A673 (cell line): ENCODE measurements around the gene RGP1. TPM values are rescaled to one million over a fixed set of nuclear protein-coding genes. Genes with fewer than 3 reads are reported as not detected.

ENCODE experiments used
- BruUV-seq: library from RNA; stranded (reverse); fragments of 400-500 nt; replicated peaks from 2 replicates; lab custom pipeline; 2021; lab: Mats Ljungman, UMichigan
- CTCF ChIA-PET: fragments of 300-600 bp; sonication (Branson Sonifier 250); formaldehyde crosslinking; loops from one replicate; lab custom pipeline; 2022; ENCODE audit warnings: antibody characterized with exemption; lab: Charles Lee
- POLR2A ChIA-PET: fragments of 300-600 bp; sonication (Branson Sonifier 250); formaldehyde crosslinking; loops from one replicate; lab custom pipeline; 2022; ENCODE audit warnings: antibody characterized with exemption; ENCODE audit not compliant: low non-redundant PET; lab: Charles Lee
- DNase-seq: peaks from one replicate; pipeline ENCODE4 v3.0.0-alpha.2; 2015; ENCODE audit warnings: low spot score
- H3K27ac ChIP-seq: fragments of 200-600 bp; sonication (generic); 2 replicates; pipeline ENCODE4 v1.5.1; 2016; ENCODE audit warnings: mixed run types, low read depth, mild to moderate bottlenecking, mixed read lengths, antibody characterized with exemption, low read length; ENCODE audit not compliant: poor library complexity, severe bottlenecking
- H3K27me3 ChIP-seq: fragments of 200-600 bp; sonication (generic); replicated peaks from 2 replicates; pipeline ENCODE4 v1.6.1; 2017; ENCODE audit warnings: mixed run types, low read depth, mild to moderate bottlenecking, mixed read lengths, antibody characterized with exemption, low read length; ENCODE audit not compliant: insufficient read depth, poor library complexity
- H3K36me3 ChIP-seq: fragments of 200-600 bp; sonication (generic); 2 replicates; pipeline ENCODE4 v1.6.1; 2016; ENCODE audit warnings: mixed run types, mild to moderate bottlenecking, mixed read lengths, antibody characterized with exemption, low read length; ENCODE audit not compliant: insufficient read depth, poor library complexity, severe bottlenecking
- H3K4me1 ChIP-seq: fragments of 200-600 bp; sonication (generic); 2 replicates; pipeline ENCODE4 v1.6.1; 2017; ENCODE audit warnings: mixed run types, mild to moderate bottlenecking, mixed read lengths, antibody characterized with exemption, low read length; ENCODE audit not compliant: insufficient read depth, poor library complexity, severe bottlenecking
- H3K4me3 ChIP-seq: fragments of 200-600 bp; sonication (generic); 2 replicates; pipeline ENCODE4 v1.5.1; 2016; ENCODE audit warnings: low read depth, mixed run types, mild to moderate bottlenecking, mixed read lengths, low read length; ENCODE audit not compliant: poor library complexity, severe bottlenecking
- H3K9me3 ChIP-seq: fragments of 200-600 bp; sonication (generic); 2 replicates; pipeline ENCODE4 v1.6.1; 2016; ENCODE audit warnings: mixed run types, low read depth, mild to moderate bottlenecking, mixed read lengths, antibody characterized with exemption, low read length; ENCODE audit not compliant: poor library complexity, severe bottlenecking
- EZH2 ChIP-seq: fragments of 200-600 bp; sonication (generic); IDR thresholded peaks from 2 replicates; pipeline ENCODE4 v1.6.1; 2017; ENCODE audit warnings: borderline replicate concordance, low read depth, mild to moderate bottlenecking, mixed read lengths, antibody characterized with exemption, low read length; ENCODE audit not compliant: poor library complexity, severe bottlenecking
- intact Hi-C: fragments of 100-400 bp; cut with micrococcal nuclease; formaldehyde crosslinking; loops from one replicate; pipeline ENCODE4 v1.10.0; 2022; ENCODE audit not compliant: unreplicated experiment
- microRNA-seq: library from miRNA; unstranded; fragments of <30 nt; microRNA quantifications from one replicate; pipeline ENCODE4 v1.2.0, GENCODE V29; 2021
- total RNA-seq: library from RNA; stranded (reverse); gene quantifications from 2 replicates; pipeline ENCODE4 v1.2.3, GENCODE V29; 2021
- TF ChIP-seq, protein P1 (sequence below): fragments of 300-800, 200-600 bp; sonication (generic); conservative IDR thresholded peaks from 2 replicates; pipeline ENCODE4 v1.5.1; 2017; ENCODE audit warnings: low read depth, mild to moderate bottlenecking, antibody characterized with exemption, low read length, moderate library complexity, mixed read lengths

Gene RGP1
- total RNA-seq, 1 experiment from 2014 or later, result 21.9 TPM

DNA sequence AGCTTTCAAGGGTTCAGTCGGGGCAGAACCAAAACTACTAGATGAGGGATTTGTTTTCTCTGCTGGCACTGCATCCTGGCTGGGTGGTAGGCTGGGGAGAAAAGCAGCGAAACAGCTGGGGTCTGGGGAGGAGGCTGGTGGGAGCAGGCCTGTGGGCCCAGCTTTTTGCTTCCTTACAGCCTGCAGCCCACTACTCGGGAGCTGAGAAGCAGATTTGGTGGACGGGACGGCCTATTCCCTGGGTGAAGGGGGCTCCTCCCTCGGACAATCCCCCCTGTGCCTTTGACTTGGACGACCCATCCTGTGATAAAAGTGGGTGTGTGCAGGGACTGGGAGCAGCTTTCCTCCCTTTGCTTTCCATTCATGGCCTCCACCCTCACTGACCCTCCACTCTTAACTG is 51.4 kb downstream of the RGP1 start:
- H3K9me3 ChIP-seq, result no peaks in the 10 kb centered on the region
- no peak overlapping the region for H3K27ac ChIP-seq
- H3K4me3 ChIP-seq, result no peak overlapping the region
- no peaks in the 10 kb centered on the region for H3K4me1 ChIP-seq
- no peaks in the 10 kb centered on the region for H3K27me3 ChIP-seq
- TF ChIP-seq, protein P1, sequence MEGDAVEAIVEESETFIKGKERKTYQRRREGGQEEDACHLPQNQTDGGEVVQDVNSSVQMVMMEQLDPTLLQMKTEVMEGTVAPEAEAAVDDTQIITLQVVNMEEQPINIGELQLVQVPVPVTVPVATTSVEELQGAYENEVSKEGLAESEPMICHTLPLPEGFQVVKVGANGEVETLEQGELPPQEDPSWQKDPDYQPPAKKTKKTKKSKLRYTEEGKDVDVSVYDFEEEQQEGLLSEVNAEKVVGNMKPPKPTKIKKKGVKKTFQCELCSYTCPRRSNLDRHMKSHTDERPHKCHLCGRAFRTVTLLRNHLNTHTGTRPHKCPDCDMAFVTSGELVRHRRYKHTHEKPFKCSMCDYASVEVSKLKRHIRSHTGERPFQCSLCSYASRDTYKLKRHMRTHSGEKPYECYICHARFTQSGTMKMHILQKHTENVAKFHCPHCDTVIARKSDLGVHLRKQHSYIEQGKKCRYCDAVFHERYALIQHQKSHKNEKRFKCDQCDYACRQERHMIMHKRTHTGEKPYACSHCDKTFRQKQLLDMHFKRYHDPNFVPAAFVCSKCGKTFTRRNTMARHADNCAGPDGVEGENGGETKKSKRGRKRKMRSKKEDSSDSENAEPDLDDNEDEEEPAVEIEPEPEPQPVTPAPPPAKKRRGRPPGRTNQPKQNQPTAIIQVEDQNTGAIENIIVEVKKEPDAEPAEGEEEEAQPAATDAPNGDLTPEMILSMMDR, result no peak
- TF ChIP-seq EZH2, result no peak
- intact Hi-C loops, result no loop called here
- no peak for DNase-seq
- H3K36me3 ChIP-seq, result peaks cover 5% of the 10 kb centered on the region
- ChIA-PET CTCF (no interaction called here), POLR2A (no interaction called here)
- no TSS peak for BruUV-seq

DNA sequence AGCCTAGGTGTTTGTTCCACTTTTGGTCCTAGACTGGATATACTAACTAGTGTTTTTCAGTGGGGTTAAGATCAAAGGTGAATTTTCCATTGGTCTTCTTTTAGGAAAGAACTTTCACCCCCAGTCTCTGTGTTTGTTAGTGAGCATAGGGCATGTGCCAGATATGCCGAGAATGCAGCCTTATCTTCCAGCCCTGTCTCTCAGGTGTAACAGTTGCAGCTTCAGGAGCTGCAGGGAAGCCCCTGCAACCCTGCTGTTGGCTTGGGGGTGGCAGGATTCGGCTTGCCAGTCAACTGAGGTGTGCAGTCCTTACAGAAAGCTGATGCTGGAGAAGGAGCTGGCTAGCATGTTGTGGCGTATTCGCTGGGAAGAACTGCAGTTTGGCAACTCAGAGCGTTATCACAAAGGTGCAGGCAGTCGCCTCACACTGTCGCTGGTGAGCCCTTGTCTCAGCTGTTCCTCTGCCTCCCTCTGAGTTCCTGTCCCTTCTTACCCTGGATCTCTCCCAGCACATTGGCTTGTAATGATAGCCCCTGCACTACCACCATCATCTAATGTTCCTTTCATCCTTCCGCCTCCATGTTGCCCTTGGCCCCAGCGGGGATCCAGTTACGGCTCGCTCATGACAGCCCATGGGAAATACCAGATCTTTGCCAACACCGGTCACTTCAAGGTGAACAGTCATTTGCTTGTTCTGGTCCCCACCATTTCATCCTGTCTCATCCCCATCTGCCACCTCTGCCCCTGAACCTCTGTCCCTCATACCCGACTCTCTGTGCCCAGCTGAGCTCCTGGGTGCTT is 52.4 kb downstream of the RGP1 start:
- BruUV-seq, result no TSS peak
- no peak for DNase-seq
- intact Hi-C loops, result no loop called here
- Histone ChIP-seq H3K4me3 (no peak overlapping the region), H3K36me3 (peaks cover 5% of the 10 kb centered on the region), H3K9me3 (no peaks in the 10 kb centered on the region), H3K4me1 (no peaks in the 10 kb centered on the region), H3K27me3 (no peaks in the 10 kb centered on the region), H3K27ac (no peak overlapping the region)
- no peak for TF ChIP-seq EZH2
- TF ChIP-seq, protein P1, result no peak
- POLR2A ChIA-PET, result no interaction called here
- CTCF ChIA-PET, result no interaction called here

DNA sequence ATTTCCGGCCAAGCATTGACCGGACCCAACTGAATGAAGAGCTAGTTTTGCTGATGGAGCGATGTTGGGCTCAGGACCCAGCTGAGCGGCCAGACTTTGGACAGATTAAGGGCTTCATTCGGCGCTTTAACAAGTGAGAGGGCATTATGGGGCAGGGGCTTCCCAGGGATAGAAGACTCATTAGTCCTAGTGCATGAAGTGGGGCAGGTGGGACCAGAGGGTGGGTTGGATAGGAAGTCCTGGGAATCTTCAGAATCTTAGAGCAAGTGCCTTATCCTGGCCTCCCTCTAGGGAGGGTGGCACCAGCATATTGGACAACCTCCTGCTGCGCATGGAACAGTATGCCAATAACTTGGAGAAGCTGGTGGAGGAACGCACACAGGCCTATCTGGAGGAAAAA is 57.0 kb downstream of the RGP1 start:
- CTCF ChIA-PET, result no interaction called here
- TF ChIP-seq, protein P1, result no peak
- no peak for TF ChIP-seq EZH2
- no peak for DNase-seq
- BruUV-seq, result no TSS peak
- H3K9me3 ChIP-seq, result no peaks in the 10 kb centered on the region
- H3K36me3 ChIP-seq, result peaks cover 5% of the 10 kb centered on the region
- intact Hi-C loops, result no loop called here
- POLR2A ChIA-PET, result no interaction called here
- no peak overlapping the region for H3K4me3 ChIP-seq
- H3K27ac ChIP-seq, result no peak overlapping the region
- H3K27me3 ChIP-seq, result no peaks in the 10 kb centered on the region
- no peaks in the 10 kb centered on the region for H3K4me1 ChIP-seq

Small RNA genes within 50 kb of the gene (microRNA-seq; reads per million reads assigned to microRNA genes)
- 1.3 reads per million for gene MIR6852
- not detected for gene MIR6853

Other genes starting within 250 kb of the RGP1 start
- 31.8 and 31.9 TPM in 2 replicates for gene TESK1, start 144.0 kb upstream of the RGP1 start, total RNA-seq
- not detected in 2 replicates for gene CD72, start 130.9 kb upstream of the RGP1 start, total RNA-seq
- not detected in 2 replicates for gene SIT1, start 98.4 kb upstream of the RGP1 start, total RNA-seq
- gene RMRP, start 91.3 kb upstream of the RGP1 start, total RNA-seq, result 13,531 and 14,573 TPM in 2 replicates
- 12.9 and 16.4 TPM in 2 replicates for gene CCDC107, start 91.0 kb upstream of the RGP1 start, total RNA-seq
- 25.0 and 27.7 TPM in 2 replicates for gene ARHGEF39, start 84.1 kb upstream of the RGP1 start, total RNA-seq
- 0.32 and 1.4 TPM in 2 replicates for gene CA9, start 75.4 kb upstream of the RGP1 start, total RNA-seq
- gene TPM2, start 59.4 kb upstream of the RGP1 start, total RNA-seq, result 39.2 and 44.3 TPM in 2 replicates
- gene TLN1, start 17.1 kb upstream of the RGP1 start, total RNA-seq, result 173 and 178 TPM in 2 replicates
- 27.6 and 29.1 TPM in 2 replicates for gene CREB3, start 16.6 kb upstream of the RGP1 start, total RNA-seq
- gene GBA2, start 59 bp upstream of the RGP1 start, total RNA-seq, result 67.6 and 70.5 TPM in 2 replicates
- not detected in 2 replicates for gene MSMP, start 5.0 kb downstream of the RGP1 start, total RNA-seq
- 4.7 and 9.1 TPM in 2 replicates for gene NPR2, start 42.3 kb downstream of the RGP1 start, total RNA-seq
- gene SPAG8, start 63.0 kb downstream of the RGP1 start, total RNA-seq, result 1.1 and 1.4 TPM in 2 replicates
- gene HINT2, start 65.8 kb downstream of the RGP1 start, total RNA-seq, result 51.5 and 68.9 TPM in 2 replicates
- not detected in 2 replicates for gene FAM221B, start 79.4 kb downstream of the RGP1 start, total RNA-seq
- gene TMEM8B, start 79.9 kb downstream of the RGP1 start, total RNA-seq, result 6.9 and 10.9 TPM in 2 replicates
- not detected in 2 replicates for gene OR13J1, start 121.1 kb downstream of the RGP1 start, total RNA-seq
- 0.33 TPM in 1 of 2 replicates, not detected in the other for gene HRCT1, start 156.9 kb downstream of the RGP1 start, total RNA-seq
- gene SPAAR, start 160.2 kb downstream of the RGP1 start, total RNA-seq, result 0.37 TPM in 1 of 2 replicates, not detected in the other
- gene OR2S2, start 208.9 kb downstream of the RGP1 start, total RNA-seq, result not detected in 2 replicates